8988T (cell line): ENCODE results near the gene C16orf54.
"Not testable (repeated sequence)": the region's sequence is repeated elsewhere in the genome, so short reads cannot be mapped to it uniquely, and the experiment has no call there.

Source experiments
- DNase-seq: peaks from one replicate; pipeline ENCODE4 v3.0.0; 2011

C16orf54 gene

DNA sequence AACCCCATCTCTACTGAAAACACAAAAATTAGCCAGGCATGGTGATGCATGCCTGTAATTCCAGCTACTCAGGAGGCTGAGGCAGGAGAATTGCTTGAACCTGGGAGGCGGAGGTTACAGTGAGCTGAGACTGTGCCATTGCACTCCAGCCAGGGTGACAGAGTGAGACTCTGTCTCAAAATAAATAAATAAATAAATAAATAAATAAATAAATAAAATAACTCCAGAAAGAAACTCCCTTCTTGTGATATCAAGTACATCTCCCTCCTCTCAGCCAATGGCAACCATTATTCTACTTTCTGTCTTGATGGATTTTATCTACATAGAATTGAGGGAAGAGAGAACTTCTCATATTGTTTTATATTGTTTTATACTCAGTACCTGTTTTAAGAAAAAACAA, 38.6 kb downstream of the C16orf54 start:
- not testable (repeated sequence) for DNase-seq

DNA sequence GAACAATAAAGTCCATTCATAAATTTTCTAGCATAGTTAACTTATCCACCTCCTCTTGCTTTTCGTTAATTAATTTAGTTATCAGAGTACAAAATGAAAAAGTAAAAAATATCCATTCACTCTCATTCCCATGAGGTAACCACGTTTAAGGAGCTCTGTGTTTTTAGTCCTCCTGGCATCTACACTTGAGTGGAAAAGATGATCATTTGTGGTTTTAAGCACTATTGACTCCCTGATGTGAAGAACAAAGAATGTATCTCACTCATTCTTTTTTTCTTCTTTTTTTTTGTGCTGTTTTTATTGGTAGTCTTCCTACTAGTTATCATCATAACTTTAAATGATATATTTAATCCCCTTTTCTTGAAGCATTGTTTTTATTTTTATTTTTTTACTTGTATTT, 40.8 kb downstream of the C16orf54 start:
- DNase-seq = no peak

DNA sequence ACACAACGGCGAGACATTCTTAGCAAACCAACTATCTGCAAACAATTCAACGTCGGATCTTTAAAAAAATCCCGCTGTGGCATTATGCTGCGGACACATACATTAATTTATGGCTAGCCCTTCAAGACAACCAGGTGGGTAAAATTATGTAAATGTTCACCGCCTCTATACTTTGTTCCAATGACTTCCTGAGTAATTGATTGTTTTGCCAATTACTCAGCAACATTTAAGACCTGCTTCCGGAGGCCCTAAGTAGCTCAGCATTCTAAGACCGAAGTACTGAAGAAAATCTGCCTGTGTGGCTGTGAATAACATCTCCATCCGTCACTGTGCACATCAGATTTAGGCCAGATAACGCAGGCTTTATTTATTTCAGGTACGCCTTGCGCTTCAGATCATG, 43.5 kb downstream of the C16orf54 start:
- no peak for DNase-seq

DNA sequence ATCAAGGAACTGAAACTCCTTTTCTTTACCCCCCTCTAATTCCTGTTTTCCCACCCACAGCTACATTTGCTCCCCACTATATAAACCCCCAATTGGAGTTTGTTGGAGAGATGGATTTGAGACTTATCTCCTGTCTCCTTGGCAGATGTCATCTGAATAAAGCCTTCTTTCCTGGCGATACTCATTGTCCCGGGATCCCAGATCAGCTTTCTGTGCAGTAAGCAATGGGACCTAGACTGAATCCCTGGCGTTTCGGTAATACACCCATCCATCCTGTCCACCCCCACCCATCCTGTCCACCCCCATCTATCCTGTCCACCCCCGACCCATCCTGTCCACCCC, 44.6 kb downstream of the C16orf54 start:
- DNase-seq = no peak

DNA sequence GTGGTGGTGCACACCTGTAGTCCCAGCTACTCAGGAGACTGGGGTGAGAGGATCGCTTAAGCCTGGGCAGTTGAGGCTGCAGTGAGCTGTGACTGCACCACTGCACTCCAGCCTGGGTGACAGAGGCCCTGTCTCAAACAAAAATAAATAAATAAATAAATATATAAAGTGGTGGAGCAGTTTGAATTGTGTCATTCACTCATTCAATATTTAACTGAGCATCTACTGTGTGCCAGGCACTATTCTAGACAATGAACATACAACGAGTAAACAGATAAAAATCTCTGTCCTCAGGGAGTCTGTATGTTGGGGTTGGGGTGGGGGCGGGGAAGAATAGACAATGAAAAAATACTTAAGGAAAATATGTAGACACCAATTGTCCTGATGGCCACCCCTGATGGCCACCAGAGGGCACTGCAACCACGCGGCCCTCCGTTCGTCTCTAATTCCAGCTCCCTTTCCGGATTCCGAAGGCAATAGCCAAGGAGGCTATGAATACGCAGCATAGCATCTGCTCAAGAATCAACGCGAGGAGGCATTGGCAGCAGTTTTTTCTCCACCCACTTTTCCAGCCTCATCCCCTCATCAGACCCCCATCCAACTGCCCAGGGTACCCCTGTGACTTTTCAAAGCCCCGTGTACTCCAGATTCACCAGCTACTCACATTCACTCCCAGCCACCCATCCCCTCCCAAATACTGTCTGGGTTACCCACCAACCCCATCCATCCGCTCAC, 45.4 kb downstream of the C16orf54 start:
- peak; percentile 49 for DNase-seq

DNA sequence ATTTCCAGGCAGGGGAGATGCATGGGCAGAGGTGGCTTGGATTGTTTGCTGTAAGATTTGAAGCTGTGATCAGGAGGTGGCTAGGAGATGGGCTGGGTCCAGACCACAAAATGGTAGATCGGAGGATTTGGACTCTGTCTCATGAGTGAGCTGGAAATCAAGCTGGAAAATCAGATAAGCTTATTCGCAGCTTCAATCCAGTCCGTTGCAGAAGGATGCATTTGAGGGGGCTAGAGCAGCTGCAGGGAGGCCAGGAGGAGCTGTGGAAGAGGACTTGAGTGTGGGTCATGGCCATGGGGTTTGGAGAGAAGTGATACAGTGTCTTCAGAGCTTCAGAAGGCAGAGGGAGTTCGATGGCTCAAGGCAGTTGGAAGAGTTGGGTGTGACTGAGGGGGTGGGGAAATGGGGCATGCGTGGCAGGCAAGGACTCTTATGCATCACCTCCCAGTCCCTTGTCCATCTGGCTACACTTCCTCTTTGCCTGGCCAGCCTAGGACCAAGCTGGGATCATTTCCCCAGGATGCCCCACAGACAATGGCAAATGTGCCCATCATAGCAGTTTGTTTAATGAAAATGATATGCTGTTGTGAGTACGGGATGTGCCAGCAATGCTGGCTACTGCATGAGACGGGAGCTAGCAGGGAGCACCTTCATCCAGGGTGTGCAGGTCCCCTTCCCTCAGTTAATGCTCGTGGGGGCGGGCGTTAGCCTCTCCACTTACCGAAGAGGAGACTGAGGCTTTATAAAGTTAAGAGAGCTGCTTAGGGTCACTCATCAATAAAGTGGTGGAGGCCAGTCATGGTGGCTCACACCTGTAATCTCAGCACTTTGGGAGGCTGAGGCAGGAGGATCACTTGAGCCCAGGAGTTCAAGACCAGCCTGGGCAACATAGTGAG, 46.2 kb downstream of the C16orf54 start:
- no peak for DNase-seq

DNA sequence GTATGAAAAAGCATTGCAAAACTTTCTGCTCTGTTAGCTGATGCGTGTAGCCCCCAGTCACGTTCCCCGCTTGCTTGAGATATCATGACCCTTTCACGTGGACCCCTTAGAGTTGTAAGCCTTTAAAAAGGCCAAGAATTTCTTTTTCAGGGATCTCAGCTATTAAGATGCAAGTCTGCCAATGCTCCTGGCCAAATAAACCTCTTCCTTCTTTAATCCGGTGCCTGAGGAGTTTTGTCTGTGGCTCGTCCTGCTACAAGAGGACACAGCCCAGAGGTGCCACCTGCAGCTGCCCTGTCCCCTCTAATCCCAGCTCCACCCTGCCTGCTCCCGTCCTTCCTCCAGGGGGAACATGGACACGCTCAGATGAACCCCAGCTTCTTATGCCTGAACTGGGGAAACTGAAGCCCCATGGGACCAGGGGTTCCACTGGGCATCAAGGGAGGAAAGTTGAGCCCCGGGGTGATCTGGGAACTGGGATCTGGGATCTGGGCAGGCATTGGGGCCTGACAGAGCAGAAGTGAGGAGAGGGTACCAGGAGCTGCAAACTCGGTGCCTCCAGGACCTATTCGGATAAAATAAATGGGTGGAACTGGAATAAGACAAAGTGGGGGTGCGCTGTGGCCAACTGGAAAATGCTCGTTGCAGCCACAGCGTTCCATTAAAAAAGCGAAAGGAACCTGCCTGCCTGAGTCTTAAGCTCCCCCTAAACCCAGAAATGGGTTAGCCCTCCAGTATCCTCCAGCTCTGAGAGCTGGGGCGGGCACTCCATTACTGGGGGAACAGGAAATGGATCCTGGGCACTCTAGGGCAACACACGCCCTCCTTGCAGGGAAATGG, 47.1 kb downstream of the C16orf54 start:
- no peak for DNase-seq

DNA sequence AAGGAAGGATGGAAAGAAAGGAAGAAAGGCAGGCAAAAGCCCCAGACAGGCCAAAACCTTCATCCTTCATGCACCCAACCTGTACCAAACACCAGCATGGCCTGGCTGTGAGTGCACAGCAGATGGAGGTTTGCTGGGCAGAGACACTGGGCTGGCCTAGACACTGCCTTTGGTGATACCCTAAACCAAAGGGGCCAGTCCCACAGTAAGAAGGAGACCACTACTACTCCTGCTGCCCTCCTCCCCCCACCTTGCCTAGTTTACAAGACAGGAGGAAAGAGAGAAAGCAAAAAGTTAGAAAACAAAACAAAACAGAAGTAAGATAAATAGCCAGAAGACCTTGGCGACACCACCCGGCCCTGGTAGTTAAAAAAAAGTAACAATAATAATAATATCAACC, 47.7 kb downstream of the C16orf54 start:
- no peak for DNase-seq

DNA sequence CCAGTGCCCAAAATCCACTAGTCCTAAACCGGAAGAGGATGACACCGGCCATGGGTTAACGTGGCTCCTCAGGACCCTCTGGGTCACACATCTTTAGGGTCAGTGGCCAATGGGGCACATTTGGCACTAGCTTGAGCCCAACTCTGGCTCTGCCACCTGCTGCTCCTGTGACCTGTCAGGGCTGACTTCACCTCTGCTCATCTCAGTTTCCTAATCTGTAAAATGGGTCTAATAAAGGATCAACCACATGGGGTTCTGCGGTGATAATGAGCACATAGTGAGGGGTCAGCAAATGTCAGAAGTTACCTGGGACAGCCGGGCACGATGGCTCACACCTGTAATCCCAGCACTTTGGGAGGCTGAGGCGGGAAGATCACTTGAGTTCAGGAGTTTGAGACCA, 48.4 kb downstream of the C16orf54 start:
- DNase-seq = no peak

DNA sequence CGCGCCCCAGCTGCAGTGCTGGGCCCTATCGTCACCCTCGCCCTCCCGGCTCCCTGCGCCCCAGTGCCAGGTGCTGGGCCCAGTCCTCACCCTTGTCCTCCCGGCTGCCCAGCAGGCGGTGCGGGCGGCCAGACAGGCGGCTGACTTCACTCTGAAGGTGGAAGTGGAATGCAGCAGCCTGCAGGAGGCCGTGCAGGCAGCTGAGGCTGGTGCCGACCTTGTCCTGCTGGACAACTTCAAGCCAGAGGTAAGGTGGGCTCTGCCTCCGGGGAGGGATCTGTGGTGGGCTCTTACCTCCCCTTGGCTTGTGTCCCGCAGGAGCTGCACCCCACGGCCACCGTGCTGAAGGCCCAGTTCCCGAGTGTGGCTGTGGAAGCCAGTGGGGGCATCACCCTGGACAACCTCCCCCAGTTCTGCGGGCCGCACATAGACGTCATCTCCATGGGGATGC, 48.9 kb downstream of the C16orf54 start:
- DNase-seq = no peak

DNA sequence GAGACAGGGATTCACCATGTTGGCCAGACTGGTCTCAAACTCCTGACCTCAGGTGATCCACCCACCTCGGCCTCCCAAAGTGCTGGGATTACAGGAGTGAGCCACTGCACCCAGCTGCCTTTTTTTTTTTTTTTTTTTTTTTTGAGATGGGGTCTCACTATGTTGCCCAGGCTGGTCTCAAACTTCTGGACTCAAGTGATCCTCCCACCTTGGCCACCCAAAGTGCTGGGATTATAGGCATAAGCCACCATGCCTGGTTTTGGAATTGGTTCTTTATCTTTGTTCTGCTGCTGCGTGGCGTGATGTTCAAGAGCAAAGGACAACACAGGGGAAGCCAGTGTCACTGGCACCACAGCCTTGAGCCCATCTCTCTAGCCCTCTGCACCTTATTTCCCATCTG, 50.1 kb downstream of the C16orf54 start:
- DNase-seq = not testable (repeated sequence)

DNA sequence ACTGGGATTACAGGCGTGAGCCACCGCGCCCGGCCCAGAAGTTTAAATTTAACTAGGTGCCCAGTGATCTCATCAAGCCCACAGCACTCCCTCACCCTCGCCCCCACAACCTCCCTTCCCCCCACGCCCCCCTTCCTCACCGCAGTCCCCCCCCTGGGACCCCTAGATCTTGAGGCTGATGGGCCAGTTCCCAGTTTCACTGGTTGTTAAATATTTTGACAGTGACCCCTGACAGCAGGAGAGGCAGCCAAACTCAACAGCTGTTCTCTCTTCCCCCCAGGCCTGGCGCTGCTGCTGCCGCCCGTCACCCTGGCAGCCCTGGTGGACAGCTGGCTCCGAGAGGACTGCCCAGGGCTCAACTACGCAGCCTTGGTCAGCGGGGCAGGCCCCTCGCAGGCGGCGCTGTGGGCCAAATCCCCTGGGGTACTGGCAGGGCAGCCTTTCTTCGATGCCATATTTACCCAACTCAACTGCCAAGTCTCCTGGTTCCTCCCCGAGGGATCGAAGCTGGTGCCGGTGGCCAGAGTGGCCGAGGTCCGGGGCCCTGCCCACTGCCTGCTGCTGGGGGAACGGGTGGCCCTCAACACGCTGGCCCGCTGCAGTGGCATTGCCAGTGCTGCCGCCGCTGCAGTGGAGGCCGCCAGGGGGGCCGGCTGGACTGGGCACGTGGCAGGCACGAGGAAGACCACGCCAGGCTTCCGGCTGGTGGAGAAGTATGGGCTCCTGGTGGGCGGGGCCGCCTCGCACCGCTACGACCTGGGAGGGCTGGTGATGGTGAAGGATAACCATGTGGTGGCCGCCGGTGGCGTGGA, 51.2 kb downstream of the C16orf54 start:
- no peak for DNase-seq

DNA sequence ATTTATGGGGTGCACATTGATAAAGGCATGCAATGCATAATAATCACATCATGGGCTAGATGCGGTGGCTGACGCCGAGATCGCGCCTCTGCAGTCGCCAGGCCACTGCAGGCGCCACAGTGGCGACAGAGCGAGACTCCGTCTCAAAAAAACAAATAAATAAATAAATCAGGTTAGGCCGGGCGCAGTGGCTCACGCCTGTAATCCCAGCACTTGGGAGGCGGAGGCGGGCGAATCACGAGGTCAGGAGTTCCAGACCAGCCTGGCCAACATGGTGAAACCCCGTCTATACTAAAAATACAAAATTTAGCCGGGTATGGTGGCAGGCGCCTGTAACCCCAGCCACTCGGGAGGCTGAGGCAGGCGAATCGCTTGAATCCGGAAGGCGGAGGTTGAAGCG, 53.2 kb downstream of the C16orf54 start:
- DNase-seq = not testable (repeated sequence)
